Measurements from ENCODE around the gene SH3D19.
"Not testable (repeated sequence)": the region's sequence is repeated elsewhere in the genome, so short reads cannot be mapped to it uniquely, and the experiment has no call there.

Gene SH3D19

DNA sequence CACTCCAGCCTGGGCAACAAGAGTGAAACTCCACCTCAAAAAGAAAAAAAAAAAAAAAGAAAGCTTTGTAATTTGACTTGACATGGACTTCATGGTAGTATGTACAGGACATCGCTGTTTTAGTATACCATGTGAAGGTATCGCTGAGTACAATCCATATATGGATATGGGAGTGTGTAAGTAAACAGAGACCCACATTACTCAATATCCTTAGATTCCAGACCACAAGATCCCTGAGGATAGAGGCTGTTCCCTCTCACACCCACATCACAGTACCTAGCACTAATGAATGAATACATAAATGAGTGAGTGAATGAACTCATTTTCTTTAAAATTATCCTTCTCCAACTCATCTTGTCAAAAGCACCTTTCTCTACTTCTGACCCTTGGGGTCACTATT lies 234.4 kb downstream of the SH3D19 start:
- no peak for DNase-seq

DNA sequence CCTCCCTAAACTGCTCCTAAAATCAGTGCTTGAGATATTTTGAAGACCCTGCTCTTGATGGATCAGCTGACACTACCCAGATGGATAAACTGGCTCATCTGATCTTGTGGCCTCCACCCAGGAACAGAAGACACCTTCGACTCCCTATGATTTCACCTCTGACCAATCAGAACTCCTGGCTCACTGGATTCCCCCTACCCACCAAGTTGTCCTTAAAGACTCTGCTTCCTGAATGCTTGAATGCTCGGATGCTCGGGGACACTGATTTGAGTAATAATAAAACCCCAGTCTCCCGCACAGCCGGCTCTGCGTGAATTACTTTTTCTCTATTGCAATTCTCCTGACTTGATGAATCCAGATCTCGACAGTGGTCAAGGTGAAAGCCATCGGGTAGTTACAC lies 237.9 kb downstream of the SH3D19 start:
- DNase-seq = no peak

DNA sequence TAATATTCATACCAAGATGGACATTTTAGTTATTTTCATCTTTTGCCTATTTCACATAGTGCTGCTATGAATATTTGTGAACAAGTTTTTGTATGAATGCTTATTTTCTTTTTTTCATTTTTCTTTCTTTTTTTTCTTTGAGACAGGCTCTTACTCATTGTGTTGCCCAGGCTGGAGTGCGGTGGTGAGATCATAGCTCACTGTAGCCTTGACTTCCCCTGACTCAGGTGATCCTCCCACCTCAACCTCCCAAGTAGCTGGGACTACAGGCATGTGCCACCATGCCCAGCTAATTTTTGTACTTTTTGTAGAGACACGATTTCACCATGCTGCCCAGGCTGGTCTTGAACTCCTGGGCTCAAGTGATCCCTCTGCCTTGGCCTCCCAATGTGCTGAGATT lies 247.4 kb downstream of the SH3D19 start:
- not testable (repeated sequence) for DNase-seq

DNA sequence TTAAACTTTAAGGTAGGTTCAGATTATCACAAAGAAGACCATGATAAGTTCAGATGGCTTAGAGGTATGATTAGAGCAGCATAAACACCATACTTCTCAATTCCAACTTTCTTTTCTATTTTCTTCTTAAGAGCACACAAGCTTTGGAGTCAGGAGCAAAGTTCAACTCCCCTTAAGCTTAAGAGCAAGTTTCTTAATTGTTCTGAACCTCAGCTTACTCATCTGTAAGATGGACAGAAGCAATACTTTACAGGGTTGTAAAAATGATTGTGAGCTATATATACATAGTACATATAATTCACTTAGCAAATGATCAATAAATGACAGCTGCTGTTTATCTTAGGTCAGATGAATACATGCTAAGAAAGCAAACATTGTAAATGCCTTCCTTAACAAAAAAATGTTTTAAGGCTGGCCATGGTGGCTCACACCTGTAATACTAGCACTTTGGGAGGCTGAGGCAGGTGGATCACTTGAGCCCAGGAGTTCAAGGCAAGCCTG lies 250.9 kb downstream of the SH3D19 start:
- DNase-seq = no peak
